HCT116 (cell line): ENCODE data around the gene CORO7. TPM values are rescaled to one million over a fixed set of nuclear protein-coding genes. Genes with fewer than 3 reads are reported as not detected.

ENCODE experiments used
- ATAC-seq: fragments of 200-7000 bp; cut with Tn5 transposase; 2 replicates; pipeline ENCODE4 v1.9.1; 2020; ENCODE audit warnings: mild to moderate bottlenecking, moderate library complexity
- BruUV-seq: library from RNA; stranded (reverse); fragments of 400-500 nt; replicated peaks from 2 replicates; lab custom pipeline; 2021; lab: Mats Ljungman, UMichigan
- CTCF ChIA-PET: fragments of 300-600 bp; sonication (Branson Sonifier 250); formaldehyde crosslinking; loops from one replicate; lab custom pipeline; 2021; ENCODE audit warnings: antibody characterized with exemption; lab: Charles Lee
- POLR2A ChIA-PET: fragments of 300-600, 350-600 bp; sonication (Branson Sonifier 250); formaldehyde crosslinking; loops from one replicate; lab custom pipeline; 2021; ENCODE audit warnings: antibody characterized with exemption; lab: Charles Lee
- RAD21 ChIA-PET, 2 experiments: fragments of 300-600 bp; sonication (Branson Sonifier 250); formaldehyde crosslinking; loops; one replicate each; lab custom pipeline; 2023; ENCODE audit warnings: low total read pairs in 2 of 2; ENCODE audit not compliant: uncharacterized antibody in 2 of 2, unreplicated experiment in 2 of 2, low non-redundant PET in 1 of 2; lab: Charles Lee
- DNase-seq: peaks from one replicate; pipeline ENCODE4 v3.0.0-alpha.2; 2010; ENCODE audit warnings: low read depth, low spot score
- H2AFZ ChIP-seq: fragments of 200-600 bp; shearing (Covaris generic), sonication (generic); 2 replicates; pipeline ENCODE4 v1.6.1; 2017; ENCODE audit warnings: low read depth, mixed run types, mixed read lengths, antibody characterized with exemption, low read length; ENCODE audit not compliant: poor library complexity, severe bottlenecking
- H3K27ac ChIP-seq: 2 replicates; pipeline ENCODE4 v1.5.1; 2012; ENCODE audit warnings: low read depth, low read length
- H3K27me3 ChIP-seq: fragments of 200-600 bp; sonication (generic); 2 replicates; pipeline ENCODE4 v1.6.1; 2016; ENCODE audit warnings: mixed run types, low read length, mixed read lengths; ENCODE audit not compliant: insufficient read depth
- H3K36me3 ChIP-seq, 2 experiments: fragments of 200-500 bp in 1 of 2; fragments of 200-600 bp in 1 of 2; sonication (Bioruptor generic) in 1 of 2; sonication (generic) in 1 of 2; 2 replicates each; pipeline versions ENCODE4 v1.5.1 to v1.6.1; 2014 to 2016; ENCODE audit warnings: low read length in 2 of 2, inconsistent platforms in 1 of 2, mixed read lengths in 1 of 2, mixed run types in 1 of 2; ENCODE audit not compliant: insufficient read depth in 2 of 2, control insufficient read depth in 1 of 2
- H3K4me1 ChIP-seq, 2 experiments: fragments of 200-600 bp in 1 of 2; sonication (generic) in 1 of 2; 2 replicates each; pipeline versions ENCODE4 v1.5.1 to v1.6.1; 2012 to 2017; ENCODE audit warnings: low read length in 2 of 2, inconsistent platforms in 1 of 2, mild to moderate bottlenecking in 1 of 2, mixed read lengths in 1 of 2, mixed run types in 1 of 2, moderate library complexity in 1 of 2; ENCODE audit not compliant: insufficient read depth in 2 of 2, control insufficient read depth in 1 of 2
- H3K4me2 ChIP-seq: fragments of 200-600 bp; sonication (generic); 2 replicates; pipeline ENCODE4 v1.6.1; 2017; ENCODE audit warnings: mixed run types, low read length, mixed read lengths
- H3K4me3 ChIP-seq, 2 experiments: fragments of 200-600 bp in 1 of 2; sonication (generic) in 1 of 2; replicated peaks in 1 of 2; 2 replicates each; pipeline ENCODE4 v1.5.1; 2011 to 2016; ENCODE audit warnings: low read length in 2 of 2, control low read depth in 1 of 2, low read depth in 1 of 2, mild to moderate bottlenecking in 1 of 2, mixed read lengths in 1 of 2, mixed run types in 1 of 2
- H3K79me2 ChIP-seq: fragments of 200-600 bp; sonication (generic); 2 replicates; pipeline ENCODE4 v1.6.1; 2017; ENCODE audit warnings: mild to moderate bottlenecking, mixed run types, low read length, moderate library complexity, mixed read lengths; ENCODE audit not compliant: insufficient read depth
- H3K9ac ChIP-seq: fragments of 200-600 bp; sonication (generic); 2 replicates; pipeline ENCODE4 v1.6.1; 2016; ENCODE audit warnings: low read length, mixed read lengths
- H3K9me2 ChIP-seq: fragments of 200-600 bp; sonication (generic), shearing (Covaris generic); 2 replicates; pipeline ENCODE4 v1.6.1; 2017; ENCODE audit warnings: mixed run types, mild to moderate bottlenecking, moderate library complexity; ENCODE audit not compliant: insufficient read depth
- H3K9me3 ChIP-seq, 2 experiments: fragments of 200-500 bp in 1 of 2; fragments of 200-600 bp in 1 of 2; sonication (Bioruptor generic) in 1 of 2; sonication (generic) in 1 of 2; 2 replicates each; pipeline ENCODE4 v1.6.1; 2014 to 2017; ENCODE audit warnings: low read length in 2 of 2, mixed read lengths in 2 of 2, inconsistent platforms in 1 of 2, low read depth in 1 of 2, mild to moderate bottlenecking in 1 of 2, mixed run types in 1 of 2, moderate library complexity in 1 of 2; ENCODE audit not compliant: control insufficient read depth in 1 of 2, insufficient read depth in 1 of 2
- H4K20me1 ChIP-seq: fragments of 200-600 bp; sonication (generic), shearing (Covaris generic); 2 replicates; pipeline ENCODE4 v1.6.1; 2017; ENCODE audit warnings: mixed run types, mild to moderate bottlenecking, moderate library complexity; ENCODE audit not compliant: insufficient read depth
- EZH2 ChIP-seq: fragments of 200-600 bp; sonication (generic); IDR thresholded peaks from 2 replicates; pipeline ENCODE4 v1.6.1; 2017; ENCODE audit warnings: antibody characterized with exemption, mixed run types
- JUND ChIP-seq: IDR thresholded peaks from 2 replicates; pipeline ENCODE4 v1.6.1; 2012
- POLR2A ChIP-seq: IDR thresholded peaks from 2 replicates; pipeline ENCODE4 v1.7.0; 2011; ENCODE audit warnings: borderline replicate concordance; ENCODE audit not compliant: insufficient read depth, insufficient read length; ENCODE audit errors: extremely low read depth
- POLR2AphosphoS5 ChIP-seq: IDR thresholded peaks from 2 replicates; pipeline ENCODE4 v1.6.1; 2011; ENCODE audit warnings: mild to moderate bottlenecking, low read depth, low read length, moderate library complexity
- SRF ChIP-seq: IDR thresholded peaks from 2 replicates; pipeline ENCODE4 v1.6.1; 2012; ENCODE audit warnings: low read depth
- TCF7L2 ChIP-seq: IDR thresholded peaks from 2 replicates; pipeline ENCODE4 v1.7.0; 2011; ENCODE audit warnings: borderline replicate concordance, inconsistent platforms; ENCODE audit not compliant: insufficient read depth, insufficient read length; ENCODE audit errors: extremely low read depth
- YY1 ChIP-seq: IDR thresholded peaks from 2 replicates; pipeline ENCODE4 v1.6.1; 2011; ENCODE audit warnings: low read length, low read depth, moderate library complexity, mild to moderate bottlenecking; ENCODE audit not compliant: insufficient replicate concordance; ENCODE audit errors: extremely low read depth
- ZFX ChIP-seq: fragments of 450-650 bp; IDR thresholded peaks from 2 replicates; pipeline ENCODE4 v1.6.1; 2017
- intact Hi-C: fragments of 100-400 bp; cut with micrococcal nuclease; formaldehyde crosslinking; loops from 2 replicates; pipeline ENCODE4 v1.10.0; 2022
- total RNA-seq: library from RNA; stranded (reverse); gene quantifications from one replicate; pipeline ENCODE4 v1.2.1, GENCODE V29; 2021; ENCODE audit not compliant: unreplicated experiment
- TF ChIP-seq, protein P1 (sequence below): IDR thresholded peaks from 2 replicates; pipeline ENCODE4 v1.6.1; 2011; ENCODE audit warnings: mild to moderate bottlenecking, low read length, moderate library complexity; ENCODE audit not compliant: insufficient replicate concordance; ENCODE audit errors: extremely low read depth

CORO7 gene
- total RNA-seq, 1 experiment from 2014 or later = 21.3 TPM

DNA sequence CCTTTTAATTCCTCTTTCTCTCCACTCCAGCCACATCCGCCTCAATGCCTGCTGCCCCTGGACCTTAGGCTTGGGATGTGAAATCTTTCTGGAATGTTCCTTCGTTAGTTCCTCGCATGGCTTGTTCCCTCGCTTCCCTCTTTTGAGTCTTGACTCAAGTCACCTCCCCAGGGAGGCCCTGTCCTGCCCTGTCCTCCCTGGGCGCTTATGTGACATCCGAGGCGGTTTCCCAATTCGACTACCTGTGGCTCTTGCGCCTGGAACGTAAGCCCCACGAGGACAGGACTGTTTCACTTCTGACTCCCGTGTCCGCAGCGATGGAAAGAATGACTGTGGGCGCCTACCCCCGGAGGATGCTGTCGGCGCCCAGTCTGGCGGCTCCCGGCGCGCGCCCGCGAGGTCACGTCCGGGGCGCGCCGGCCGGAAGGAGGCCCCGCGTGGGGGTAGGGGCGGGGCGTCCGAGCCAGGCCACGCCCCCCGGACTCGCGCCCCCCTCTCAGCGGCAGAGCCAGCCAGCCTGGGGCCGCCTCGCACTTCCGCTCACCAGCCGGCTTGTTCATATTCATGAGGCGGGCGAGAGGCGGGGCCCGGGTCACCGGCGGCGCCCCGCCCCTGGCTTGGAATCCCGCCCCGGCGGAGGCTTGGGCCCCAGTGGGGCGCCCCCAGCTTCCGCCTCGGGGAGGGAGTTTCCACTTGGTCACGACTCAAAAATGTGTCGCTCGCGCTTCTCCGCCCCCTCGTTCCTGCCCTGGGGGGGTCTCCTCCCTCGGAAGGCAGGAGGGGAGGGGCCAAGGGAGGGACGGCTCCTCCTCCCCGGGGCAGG is 109.0 kb downstream of the CORO7 start:
- peak; percentile 92 for DNase-seq
- CTCF ChIA-PET = interaction anchor here (1.6 to 5.7 kb wide), 4 partner anchors 8 to 97 kb away, joined by 3 to 40 read pairs (median 24); partner anchors contain the start of gene TFAP4
- no peaks in the 10 kb centered on the region for H3K27me3 ChIP-seq
- BruUV-seq = no TSS peak
- no peaks in the 10 kb centered on the region for H3K9me3 ChIP-seq
- peak overlapping the region; percentile 63 to 80 for H3K4me3 ChIP-seq
- H3K9ac ChIP-seq = peak overlapping the region; percentile 77
- ATAC-seq = peak; percentile 89
- H3K79me2 ChIP-seq = peaks cover 10% of the 10 kb centered on the region
- RAD21 ChIA-PET = interaction anchor here in 1 of 2 experiments (1.1 kb wide), 1 partner anchor 18 kb away, joined by 4 read pairs; no protein-coding TSS in a partner anchor
- H3K4me2 ChIP-seq = peak overlapping the region; percentile 78
- TF ChIP-seq POLR2A (peak; percentile 27), SRF (no peak), POLR2AphosphoS5 (peak; percentile 81), YY1 (peak; percentile 15), JUND (no peak), ZFX (peak; percentile 60; the same call in 1 of the 2 replicates), EZH2 (no peak), TCF7L2 (no peak)
- TF ChIP-seq, protein P1, sequence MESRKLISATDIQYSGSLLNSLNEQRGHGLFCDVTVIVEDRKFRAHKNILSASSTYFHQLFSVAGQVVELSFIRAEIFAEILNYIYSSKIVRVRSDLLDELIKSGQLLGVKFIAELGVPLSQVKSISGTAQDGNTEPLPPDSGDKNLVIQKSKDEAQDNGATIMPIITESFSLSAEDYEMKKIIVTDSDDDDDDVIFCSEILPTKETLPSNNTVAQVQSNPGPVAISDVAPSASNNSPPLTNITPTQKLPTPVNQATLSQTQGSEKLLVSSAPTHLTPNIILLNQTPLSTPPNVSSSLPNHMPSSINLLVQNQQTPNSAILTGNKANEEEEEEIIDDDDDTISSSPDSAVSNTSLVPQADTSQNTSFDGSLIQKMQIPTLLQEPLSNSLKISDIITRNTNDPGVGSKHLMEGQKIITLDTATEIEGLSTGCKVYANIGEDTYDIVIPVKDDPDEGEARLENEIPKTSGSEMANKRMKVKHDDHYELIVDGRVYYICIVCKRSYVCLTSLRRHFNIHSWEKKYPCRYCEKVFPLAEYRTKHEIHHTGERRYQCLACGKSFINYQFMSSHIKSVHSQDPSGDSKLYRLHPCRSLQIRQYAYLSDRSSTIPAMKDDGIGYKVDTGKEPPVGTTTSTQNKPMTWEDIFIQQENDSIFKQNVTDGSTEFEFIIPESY = peak; percentile 38
- TF ChIP-seq, all 23 proteins: peak for 5
- H3K9me2 ChIP-seq = no peaks in the 10 kb centered on the region
- no peaks in the 10 kb centered on the region for H3K36me3 ChIP-seq
- H3K27ac ChIP-seq = peak overlapping the region; percentile 45
- intact Hi-C loops = no loop called here
- peaks cover 20 to 44% of the 10 kb centered on the region in 2 experiments for H3K4me1 ChIP-seq
- H4K20me1 ChIP-seq = no peaks in the 10 kb centered on the region
- no peak overlapping the region for H2AFZ ChIP-seq
- POLR2A ChIA-PET = interaction anchor here (2.2 kb wide), 1 partner anchor 10 kb away, joined by 6 read pairs; no protein-coding TSS in a partner anchor
